GM18870 (cell line): Measurements from ENCODE around the gene DCN.

Experiments
- ATAC-seq: cut with Tn5 transposase; IDR thresholded peaks from one replicate; pipeline ENCODE4 v1.9.1; 2021; ENCODE audit warnings: moderate library complexity; ENCODE audit not compliant: unreplicated experiment

The DCN gene

GRCh38 chr12:91140026-91140931 is 42.3 kb downstream of the DCN start:
- no peak for ATAC-seq

GRCh38 chr12:91139286-91139685 is 43.3 kb downstream of the DCN start:
- ATAC-seq, result no peak

- no peak for ATAC-seq
These were observed 44.2 kb downstream of the DCN start for GRCh38 chr12:91138337-91138920.

DNA sequence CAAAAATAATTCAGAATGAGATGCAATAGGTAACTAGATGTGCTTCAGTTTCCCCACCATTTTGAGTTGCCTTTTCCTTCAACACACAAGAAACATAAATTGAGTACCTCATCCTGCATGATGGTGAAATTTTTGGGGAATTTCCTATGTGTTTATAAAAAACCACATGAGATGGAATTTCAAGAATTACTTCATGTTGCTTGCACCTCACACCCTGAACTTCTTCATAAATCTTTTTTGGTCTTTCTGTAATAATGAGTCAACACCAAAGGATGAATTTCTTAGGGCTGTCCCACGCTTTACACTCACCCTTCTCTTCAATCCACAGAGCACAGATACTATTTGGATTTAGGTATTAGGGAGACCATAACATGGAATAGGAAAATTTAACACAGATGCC is 48.7 kb downstream of the DCN start:
- ATAC-seq, result no peak

- ATAC-seq, result no peak
These were observed 52.8 kb downstream of the DCN start for GRCh38 chr12:91129662-91130362.

DNA sequence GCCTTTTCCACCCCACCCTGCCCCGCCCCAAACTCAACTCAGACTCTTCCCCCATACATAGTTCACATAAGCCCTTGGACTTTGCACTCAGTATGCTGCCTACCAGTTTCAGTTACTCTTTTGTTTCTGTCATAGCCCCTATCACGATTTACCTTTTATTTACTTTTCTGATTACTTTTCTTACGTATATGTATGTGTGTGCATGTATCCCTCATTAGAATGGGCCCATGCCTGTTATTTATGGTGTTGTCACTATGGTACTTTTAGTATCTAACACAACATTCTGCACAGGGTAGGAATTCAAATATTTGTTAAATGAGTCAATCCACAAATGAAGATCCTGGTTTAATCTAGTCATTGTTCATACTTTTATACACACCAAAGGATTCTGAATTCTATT is 54.9 kb downstream of the DCN start:
- no peak for ATAC-seq

DNA sequence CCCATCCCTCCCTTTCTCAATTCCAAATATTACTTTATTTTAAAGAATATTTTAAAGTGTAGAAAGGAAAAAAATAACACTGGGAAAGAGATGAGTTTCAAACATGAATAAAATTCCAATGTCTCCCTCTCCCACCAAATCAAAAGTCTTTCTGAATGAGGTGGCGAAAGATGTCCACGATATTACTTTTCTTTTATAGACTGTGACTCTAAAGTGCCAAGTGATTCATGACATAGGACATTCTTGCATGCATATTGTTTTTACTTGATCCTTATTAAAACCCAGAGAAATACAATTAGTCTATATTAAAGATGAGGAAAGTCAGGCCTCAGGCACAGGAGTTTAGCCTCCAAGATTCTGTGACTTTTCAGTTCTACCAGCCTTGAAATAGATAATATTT is 55.3 kb downstream of the DCN start:
- no peak for ATAC-seq

DNA sequence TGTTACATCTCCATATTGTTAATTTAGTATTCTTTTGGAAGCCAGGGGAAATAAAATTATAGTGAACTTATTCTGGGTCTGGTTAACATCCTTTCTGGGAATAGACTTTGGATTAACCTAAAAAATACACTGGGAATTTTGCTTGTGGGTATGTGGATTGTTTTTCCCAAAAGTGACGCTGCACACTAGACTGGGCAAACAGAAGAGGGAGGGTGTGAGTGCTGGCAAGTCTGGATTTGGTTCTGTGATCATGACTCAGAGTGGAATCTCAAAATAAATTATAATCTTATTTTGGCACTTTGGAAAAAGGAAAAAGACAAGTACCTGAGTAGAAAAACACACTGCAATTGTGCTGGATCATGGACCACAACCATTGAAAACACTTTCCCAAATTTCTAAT is 56.1 kb downstream of the DCN start:
- ATAC-seq, result no peak

GRCh38 chr12:91123236-91123916 is 59.2 kb downstream of the DCN start:
- no peak for ATAC-seq

- ATAC-seq, result no peak
These were observed 61.8 kb downstream of the DCN start for GRCh38 chr12:91120781-91121180.

GRCh38 chr12:91119089-91119488 is 63.5 kb downstream of the DCN start:
- ATAC-seq, result no peak

- no peak for ATAC-seq
These were observed 69.0 kb downstream of the DCN start for GRCh38 chr12:91113621-91114020.

DNA sequence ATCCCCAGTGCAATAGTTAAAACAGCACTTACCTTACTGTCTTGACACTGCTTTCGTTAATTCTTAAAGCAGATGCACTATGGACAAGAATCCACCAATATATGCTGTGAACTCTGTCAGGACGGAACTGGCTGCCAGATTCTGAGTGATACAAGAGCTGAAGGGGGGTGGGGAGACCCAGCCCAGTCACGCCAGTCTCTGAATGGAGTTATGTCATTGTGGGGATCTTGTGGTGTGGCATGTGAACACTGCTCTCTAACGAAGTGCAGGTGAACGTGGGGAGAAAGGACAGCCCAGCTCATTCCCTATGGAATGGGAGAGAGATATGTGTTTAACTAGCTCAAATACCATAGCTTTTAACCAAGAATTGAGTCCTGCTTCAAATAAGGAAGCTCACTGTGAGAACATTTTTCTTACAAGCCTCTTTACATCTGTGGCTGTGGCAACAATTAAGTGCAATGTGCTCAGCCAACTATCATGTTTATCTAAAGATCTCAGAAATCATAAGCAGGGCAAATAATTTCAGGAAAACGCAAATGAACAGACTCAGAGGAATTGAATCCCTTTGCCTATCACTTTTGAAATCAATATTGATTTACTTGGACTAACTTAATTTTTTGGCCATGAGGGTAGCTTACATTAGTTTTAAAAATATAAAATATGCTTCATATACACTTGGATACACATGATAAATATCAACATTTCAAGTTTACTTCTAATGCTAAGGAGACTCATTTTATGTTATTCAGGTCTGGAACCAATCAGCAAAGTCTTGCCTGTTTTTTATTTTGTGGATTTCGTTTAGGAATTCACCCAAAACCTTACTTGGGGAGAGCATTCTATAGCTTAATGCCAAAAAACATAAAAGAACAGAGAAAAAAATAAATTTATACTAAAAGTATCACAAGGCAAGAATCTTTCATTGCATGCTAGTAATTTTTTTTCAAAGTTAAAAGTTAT is 71.0 kb downstream of the DCN start, which contains the start of gene LUM:
TSS of gene LUM (minus strand) at position 129 of the 960 bp plus-strand sequence. CDS start 2,515 bp downstream, outside the sequence.
- no peak for ATAC-seq

GRCh38 chr12:91110311-91110924 is 72.2 kb downstream of the DCN start:
- ATAC-seq, result no peak

GRCh38 chr12:91109581-91110310 is 72.9 kb downstream of the DCN start:
- no peak for ATAC-seq

DNA sequence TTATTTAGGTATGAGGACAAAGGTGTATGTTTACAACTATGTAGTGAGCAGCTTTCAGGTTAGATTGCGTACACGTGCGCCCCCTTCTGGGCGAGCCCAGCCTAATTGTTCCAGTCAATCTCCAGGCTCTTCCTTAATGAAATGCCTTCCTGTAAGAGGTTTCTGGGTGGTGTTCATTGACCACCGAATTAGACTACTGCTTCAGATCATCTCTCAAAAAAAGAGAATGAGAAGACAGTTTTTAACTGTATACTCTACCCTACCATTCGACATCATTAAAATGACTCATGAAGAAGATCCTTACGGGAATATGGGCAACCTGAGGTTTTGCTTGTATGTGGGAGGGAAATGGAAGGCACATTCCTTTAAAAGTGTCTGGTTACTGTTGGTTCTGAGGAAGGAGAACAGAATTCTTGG is 73.5 kb downstream of the DCN start:
- ATAC-seq, result peak; percentile 76

GRCh38 chr12:91108196-91108755 is 74.3 kb downstream of the DCN start:
- no peak for ATAC-seq

GRCh38 chr12:91106283-91106682 is 76.3 kb downstream of the DCN start:
- ATAC-seq, result no peak

DNA sequence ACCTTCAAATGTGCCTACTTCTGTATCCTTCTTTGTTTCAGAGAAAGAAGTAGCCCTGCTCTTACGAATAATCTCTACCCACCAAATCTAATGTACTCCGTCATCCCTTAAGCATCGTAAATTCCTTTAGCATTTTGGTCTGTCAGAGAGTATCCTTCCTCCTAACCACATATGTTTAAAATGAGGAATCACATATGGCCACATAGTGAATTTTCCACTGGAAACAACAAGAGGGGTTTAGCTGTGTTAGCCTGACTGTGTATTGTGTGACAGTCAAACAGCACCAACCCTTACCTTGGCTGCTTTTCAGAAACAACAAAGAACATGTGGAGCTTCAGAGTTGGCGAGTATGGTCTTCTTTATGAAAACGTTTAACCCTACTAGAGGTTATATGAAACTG is 76.8 kb downstream of the DCN start:
- ATAC-seq, result no peak
